Lower leg skin (tissue), 3 donors: ENCODE data around the gene RGMA.

ENCODE experiments used
- POLR2A ChIP-seq, 2 donors: fragments of 450-650 bp; IDR thresholded peaks; one replicate each; pipeline ENCODE4 v1.6.1; 2016 to 2017; ENCODE audit warnings: antibody characterized with exemption in 2 of 2, mild to moderate bottlenecking in 1 of 2, moderate library complexity in 1 of 2
- TF ChIP-seq, protein P1 (sequence below), 3 donors: fragments of 450-650 bp; IDR thresholded peaks; one replicate each; pipeline ENCODE4 v1.5.1; 2016; ENCODE audit warnings: antibody characterized with exemption in 3 of 3, mild to moderate bottlenecking in 3 of 3, moderate library complexity in 2 of 3

- TF ChIP-seq, protein P1, sequence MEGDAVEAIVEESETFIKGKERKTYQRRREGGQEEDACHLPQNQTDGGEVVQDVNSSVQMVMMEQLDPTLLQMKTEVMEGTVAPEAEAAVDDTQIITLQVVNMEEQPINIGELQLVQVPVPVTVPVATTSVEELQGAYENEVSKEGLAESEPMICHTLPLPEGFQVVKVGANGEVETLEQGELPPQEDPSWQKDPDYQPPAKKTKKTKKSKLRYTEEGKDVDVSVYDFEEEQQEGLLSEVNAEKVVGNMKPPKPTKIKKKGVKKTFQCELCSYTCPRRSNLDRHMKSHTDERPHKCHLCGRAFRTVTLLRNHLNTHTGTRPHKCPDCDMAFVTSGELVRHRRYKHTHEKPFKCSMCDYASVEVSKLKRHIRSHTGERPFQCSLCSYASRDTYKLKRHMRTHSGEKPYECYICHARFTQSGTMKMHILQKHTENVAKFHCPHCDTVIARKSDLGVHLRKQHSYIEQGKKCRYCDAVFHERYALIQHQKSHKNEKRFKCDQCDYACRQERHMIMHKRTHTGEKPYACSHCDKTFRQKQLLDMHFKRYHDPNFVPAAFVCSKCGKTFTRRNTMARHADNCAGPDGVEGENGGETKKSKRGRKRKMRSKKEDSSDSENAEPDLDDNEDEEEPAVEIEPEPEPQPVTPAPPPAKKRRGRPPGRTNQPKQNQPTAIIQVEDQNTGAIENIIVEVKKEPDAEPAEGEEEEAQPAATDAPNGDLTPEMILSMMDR (IDR thresholded peaks at IDR 0.05): no peak
- no peak for TF ChIP-seq POLR2A (IDR thresholded peaks at IDR 0.05)
Measured at GRCh38 chr15:93070132-93070531, 18.9 kb downstream of the RGMA start.
